HG03097 (cell line): ENCODE measurements around the gene SHC2.
"Not testable (repeated sequence)": the region's sequence is repeated elsewhere in the genome, so short reads cannot be mapped to it uniquely, and the experiment has no call there.

Experiments used
- ATAC-seq: cut with Tn5 transposase; IDR thresholded peaks from one replicate; pipeline ENCODE4 v1.9.1; 2021; ENCODE audit not compliant: unreplicated experiment, low FRiP score

The SHC2 gene

DNA sequence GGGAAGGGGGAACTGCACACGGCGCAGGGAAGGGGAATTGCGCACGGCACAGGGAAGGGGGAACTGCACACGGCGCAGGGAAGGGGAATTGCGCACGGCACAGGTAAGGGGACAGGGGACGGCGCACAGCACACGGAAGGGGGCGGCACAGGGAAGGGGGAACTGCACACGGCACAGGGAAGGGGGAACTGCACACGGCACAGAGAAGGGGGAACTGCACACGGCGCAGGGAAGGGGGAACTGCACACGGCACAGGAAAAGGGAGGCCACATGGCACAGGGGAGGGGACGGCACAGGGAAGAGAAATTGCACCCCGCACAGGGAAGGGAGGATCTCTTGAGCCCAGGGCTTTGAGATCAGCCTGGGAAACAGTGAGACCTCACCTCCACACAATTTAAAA lies 33.2 kb downstream of the SHC2 start:
- not testable (repeated sequence) for ATAC-seq

DNA sequence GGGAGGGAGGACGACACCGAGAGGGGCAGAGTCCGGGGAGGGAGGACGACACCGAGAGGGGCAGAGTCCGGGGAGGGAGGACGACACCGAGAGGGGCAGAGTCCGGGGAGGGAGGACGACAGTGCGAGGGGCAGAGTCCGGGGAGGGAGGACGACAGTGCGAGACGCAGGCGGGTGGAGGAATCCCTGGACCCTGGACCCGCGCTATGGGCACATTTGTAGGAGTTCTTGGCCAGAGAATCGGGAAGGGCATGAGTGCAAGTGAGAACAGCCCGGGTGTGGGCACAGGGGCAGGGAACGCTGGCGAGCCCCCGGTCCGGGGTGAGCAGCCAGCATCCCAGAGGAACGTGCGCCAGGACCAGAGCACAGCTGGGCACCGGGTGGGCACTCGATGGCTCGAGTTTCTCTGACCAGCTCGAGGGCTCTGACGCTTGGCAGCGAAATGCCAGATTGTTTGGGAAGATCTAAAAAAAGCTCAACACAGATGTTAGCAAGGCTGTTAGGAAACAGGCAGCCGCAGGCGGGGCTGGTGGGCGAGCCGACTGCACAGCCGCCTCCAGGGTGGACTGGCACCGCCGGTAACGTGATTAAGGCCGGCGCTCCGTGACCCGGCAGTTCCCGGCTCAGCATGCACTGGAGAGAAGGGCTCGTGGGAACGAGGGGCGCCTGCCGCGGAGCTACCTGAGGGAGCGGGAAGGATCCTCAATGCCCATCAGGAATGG lies 33.9 kb downstream of the SHC2 start:
- ATAC-seq = no peak

DNA sequence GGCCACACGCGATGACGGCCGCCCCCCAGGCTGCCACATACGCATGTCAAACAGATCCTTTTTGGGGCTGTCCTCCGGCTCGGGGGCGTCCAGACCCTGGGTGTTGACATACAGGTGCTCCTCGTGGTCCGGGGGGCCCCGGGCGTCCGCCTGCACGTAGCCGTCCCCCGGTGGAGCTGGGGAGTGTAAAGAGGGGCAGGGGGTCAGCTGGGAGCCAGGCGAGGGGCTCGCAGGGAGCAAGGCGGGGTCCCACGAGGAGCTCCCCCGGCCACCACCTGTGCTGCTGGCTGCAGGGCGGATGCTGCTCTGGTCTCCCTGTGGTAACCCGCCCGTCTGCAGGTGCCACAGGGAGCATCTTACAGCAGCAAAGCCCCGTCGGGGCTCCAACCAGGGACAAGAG lies 35.8 kb downstream of the SHC2 start:
- ATAC-seq = no peak

DNA sequence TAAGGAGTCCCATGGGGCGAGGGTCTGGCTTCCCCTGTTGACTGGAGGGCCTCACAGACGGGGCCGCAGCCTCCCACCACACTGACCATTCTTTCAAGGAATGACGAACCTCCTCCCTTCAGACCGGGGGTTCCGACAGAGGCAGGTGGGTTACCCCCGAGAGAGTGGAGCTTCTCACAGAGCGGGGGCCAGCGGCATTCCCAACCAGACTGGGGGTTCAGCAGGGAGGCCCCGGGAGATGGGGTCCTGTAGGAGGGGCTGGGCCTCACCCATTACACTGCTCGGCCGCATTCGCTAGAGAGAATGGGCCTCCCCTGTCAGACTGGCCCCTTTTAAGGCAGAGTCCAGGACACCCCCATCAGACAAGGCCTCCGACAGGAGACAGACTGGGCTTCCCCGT lies 36.3 kb downstream of the SHC2 start:
- ATAC-seq = no peak

DNA sequence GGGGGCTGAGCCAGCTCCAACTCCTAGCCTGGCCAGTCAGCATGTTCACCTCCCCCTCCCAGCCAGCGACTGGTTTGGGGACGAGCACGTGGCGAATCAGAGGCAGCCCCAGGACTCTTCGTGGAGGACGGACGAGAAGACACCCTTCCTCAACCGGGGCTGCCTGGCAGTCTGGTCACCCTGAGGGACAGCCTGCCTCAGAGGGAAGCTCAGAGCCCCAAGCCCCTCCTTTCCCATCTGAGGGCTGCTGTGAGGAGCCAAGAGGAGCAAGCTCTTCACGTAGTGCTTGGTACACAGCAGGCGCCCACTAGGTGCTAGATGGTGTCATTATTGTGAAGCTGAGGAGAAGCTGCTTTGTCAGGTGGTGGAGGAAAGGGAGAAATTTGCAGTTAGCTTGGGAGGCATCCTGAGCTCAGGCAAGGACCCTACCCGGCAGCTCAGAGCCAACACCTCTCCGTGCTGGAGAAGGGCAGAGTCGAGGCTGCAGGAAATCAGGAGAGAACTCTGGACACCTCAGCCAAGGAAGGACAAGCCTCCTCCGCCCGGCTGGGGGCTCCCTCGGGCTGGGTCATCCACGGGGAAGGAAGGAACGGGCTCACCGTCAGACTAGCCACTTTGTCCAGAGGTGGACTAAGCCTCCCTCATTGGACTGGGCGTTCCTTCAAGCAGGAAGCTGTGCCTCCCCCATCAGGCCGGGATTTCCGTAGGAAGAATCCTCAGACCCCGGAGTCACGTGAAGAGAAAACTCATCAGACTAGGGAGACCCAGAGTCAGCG lies 37.0 kb downstream of the SHC2 start:
- ATAC-seq = no peak

DNA sequence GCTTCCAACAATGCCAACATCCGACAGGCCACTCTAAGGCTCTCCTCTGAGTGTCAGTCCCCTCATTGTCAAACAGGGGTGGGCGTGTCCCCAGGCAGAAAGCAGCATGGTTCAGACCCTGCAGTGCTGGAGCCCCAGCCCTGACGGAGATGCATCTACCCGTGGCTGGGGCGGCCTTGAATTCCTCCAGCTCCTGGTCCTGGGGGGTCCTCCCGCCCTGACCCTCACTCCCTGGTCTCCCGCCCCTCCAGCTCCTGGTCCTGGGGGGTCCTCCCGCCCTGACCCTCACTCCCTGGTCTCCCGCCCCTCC lies 38.0 kb downstream of the SHC2 start:
- ATAC-seq = not testable (repeated sequence)

DNA sequence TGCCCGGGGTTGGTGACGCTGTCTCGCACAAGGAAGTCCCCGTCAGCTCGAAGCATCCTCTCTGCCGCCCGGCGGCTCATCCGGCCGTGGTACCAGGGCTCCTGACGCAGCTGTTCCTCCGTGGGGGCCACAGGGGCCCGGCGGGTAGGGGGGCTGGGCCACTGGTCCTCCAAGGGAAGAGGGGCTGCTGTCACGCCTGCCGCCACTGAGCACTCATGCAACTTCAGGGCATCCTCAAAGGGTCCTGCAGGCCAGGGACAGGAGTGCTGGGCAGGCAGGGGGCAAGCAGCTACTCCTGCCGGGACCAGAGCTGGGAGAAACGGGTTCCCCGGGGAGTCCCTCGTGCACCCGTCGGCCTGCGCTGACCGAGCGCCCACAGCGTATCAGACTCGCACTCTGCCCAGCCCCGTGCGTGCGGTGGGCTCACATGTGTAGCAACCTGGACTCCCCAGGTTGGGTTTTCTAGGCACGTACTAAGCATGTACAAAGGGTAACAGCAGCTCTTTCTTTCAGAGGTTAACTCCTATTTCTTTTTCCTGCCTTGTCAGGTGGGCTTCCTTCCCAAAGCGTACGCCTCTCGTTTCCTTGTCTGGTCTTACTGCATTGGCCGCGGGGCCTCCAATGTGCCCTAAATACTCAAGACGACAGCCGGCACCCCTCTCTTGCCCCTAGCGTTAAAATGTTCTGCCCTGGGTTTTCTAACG lies 38.5 kb downstream of the SHC2 start:
- ATAC-seq = no peak

DNA sequence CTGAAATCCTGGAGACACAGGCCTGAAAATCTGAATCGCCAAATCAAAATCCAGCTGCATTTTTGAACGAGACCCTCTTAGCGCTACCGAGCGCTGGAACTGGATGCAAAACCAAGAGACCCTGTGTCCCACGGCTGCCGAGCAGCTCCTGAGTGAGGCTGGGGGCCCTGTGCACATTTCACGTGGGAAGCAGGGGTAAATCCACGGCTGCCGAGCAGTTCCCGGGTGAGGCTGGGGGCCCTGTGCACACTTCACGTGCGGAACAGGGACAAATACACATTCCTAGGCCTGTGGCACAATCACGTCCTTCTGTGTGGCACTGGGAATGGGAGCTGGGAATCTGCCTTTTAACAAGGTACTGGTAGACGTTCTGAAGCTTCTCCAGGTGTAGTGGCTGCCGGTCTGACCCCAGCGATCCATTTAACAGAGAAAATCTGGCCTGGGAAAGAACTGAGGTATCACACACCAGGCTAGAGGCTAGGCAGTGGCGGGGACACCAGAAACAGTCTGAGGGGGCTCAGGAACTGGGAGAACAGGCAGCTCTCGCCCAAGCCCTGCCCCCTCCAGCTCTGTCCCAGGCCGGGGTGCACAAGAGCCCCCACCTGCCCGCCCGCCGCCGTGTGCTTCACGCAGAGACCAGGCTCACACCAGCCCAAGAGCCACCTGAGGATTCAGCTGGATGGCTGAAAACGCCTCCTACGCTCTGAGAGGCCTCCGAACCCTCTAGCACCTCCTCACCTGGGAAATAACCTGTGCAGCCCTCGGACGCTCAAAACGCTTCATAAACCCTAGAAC lies 40.9 kb downstream of the SHC2 start:
- no peak for ATAC-seq

DNA sequence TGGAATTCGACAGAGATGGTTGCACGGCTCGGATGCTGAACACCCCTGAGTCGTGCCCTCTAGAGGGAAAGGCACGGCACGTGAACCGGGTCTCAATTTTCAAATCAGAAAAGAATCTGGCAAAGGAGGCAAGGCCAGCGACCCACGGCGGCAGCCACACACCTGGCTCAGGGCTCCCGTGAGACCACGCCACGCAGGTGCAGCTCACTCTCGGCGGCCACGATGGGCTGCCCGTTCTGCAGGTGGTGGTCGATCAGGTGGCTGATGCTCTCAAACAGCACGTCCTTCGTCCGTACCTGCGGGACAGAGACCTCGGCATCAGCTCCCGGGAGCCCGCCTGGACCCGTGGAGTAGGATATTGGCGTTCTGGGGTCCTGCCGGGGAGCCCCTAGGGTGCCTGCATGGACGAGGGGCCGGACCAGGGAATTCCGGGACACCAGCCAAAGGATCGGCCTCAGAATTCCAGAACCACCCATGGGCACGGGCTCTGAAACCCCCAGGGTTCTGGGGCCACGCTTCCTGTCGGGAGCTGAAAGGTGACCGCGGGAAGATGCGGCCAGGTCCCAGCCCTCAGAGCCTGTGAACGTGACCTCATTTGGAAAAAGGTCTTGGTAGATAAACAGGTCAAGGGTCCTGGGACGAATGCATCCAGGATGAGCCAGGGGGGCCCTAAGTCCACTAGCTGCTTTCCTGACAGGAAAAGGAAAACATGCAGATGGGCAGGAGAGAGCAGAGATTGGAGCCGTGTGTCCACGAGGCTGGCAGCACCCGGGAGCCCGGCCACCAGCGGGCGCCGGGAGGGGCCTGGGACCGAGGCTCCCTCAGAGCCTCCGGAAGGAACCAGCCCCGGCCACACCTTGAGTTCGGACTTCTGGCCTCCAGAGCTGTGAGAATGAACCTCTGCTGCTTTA lies 41.8 kb downstream of the SHC2 start:
- no peak for ATAC-seq

DNA sequence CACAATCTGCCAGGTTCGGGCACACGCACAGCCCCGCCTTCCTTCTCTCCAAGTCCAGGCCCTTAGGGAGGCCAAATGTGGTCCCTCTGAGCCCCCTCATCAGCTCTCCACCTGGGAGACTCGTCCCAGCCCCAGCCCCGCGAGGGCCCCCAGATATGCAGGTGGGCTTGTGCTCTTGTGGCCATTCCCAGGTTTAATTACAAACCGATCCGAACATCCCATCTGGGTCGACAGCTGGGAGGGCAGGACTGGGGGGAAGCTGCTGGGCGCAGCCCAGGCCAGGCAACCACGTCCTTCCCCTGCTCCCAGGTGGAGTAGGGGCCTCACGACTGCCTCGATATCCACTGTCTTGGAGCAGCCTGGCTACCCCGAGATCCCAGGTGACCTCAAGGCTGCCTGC lies 44.4 kb downstream of the SHC2 start:
- ATAC-seq = no peak

DNA sequence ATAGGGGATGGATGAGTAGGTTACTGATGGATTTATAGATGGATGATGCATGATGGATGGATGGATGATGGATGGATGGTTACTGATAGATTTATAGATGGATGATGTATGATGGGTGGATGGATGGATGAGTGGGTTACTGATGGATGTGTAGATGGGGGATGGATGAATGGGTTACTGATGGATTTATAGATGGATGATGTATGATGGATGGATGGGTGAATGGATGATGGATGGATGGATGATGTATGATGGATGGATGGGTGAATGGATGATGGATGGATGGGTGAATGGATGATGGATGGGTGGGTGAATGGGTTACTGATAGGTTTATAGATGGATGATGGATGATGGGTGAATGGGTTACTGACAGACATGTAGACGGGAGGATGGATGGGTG lies 45.5 kb downstream of the SHC2 start:
- ATAC-seq = no peak

DNA sequence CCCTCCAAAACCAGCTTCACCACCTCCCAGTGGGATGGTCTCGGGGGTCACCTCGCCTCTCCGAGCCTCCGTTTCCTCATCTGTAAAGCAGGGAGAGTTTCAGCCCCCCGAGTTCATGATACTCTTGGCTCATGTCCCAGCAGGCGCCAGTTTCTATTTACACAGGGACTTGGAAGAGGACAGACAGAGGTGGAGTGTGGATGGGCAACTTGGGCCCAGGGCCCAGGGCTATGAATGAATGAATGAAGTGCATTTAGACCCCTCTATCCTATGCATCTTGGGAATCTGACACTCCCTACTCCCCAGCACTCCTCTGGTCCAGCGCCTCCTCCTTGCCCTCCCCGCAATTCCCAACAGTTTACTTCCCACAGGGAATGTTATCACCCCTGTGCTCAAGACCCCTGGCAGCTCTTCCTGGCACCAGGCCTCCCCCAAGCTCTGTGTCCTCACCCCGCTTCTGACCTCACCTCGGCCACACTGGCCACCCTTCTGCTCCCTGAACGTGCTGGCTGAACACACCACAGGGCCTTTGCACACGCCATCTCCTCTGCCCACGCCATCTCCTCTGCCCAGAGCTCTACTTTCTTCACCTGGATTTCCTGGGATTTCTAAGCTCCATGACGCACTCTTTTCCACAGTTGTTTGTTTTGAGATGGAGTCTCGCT lies 46.9 kb downstream of the SHC2 start:
- no peak for ATAC-seq

DNA sequence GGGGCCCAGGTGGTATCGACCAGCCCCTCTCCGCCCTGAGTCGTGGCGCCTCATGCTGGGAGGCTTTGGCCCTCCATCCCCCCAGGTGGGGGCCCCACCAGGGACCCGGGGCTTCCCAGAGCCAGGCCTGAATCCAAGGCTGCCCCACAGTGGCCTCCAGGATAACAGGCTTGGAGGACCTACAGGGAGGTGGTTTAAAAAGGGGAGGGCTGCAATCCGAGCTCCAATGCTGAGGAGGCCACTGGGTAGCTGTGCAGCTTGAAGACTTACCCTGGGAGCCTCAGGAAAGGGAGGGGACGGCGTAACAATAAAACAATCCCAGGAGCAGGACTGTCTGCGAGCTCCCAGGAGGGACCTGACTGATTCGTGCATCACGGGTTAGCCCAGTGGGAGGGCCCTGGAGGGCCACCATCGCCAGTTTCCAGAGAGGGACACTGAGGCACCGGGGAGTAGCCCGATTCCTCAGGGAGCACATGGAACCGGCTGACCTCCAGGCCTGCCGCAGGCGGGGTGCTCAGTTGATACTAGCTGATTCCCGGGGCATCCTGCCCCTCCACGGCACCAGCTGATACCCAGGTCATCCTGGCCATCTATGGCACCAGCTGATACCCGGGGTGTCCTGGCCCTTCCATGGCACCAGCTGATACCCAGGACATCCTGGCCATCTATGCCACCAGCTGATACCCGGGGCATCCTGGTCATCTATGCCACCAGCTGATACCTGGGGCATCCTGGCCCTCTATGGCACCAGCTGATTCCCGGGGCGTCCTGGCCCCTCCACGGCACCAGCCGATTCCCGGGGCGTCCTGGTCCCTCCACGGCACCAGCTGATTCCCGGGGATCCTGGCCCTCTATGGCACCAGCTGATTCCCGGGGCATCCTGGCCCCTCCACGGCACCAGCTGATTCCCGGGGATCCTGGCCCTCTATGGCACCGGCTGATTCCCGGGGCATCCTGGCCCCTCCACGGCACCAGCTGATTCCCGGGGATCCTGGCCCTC lies 48.2 kb downstream of the SHC2 start:
- ATAC-seq = no peak

DNA sequence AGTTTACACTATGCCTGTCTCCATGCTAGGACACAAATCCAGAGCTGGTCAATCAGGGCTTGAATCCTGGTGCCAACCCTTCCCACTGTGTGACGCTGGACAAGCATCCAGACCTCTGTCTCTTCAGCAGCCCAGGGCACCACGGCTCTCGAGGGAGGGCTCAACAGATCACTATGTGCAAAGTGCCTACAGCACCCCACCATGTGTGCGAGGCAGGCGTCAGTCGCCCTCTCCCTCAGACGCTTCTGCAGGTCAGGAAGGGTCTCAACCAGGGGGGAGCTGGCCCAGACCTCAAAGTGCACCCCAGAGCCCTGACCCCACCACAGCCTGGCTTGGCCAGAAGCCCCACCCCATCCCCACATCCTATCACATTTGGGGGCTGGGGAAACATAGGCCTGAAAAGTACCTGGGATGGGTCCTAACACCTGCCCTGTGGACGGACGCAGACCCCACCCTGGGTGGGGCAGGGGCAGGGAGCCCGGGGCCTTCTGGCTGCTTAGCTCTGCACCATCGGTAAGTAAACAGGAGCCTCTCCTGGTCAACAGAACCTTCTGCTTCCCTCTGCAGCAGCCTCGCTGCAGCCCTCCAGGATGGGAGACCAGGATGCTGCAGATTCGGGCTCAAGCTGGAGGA lies 49.0 kb downstream of the SHC2 start:
- no peak for ATAC-seq

DNA sequence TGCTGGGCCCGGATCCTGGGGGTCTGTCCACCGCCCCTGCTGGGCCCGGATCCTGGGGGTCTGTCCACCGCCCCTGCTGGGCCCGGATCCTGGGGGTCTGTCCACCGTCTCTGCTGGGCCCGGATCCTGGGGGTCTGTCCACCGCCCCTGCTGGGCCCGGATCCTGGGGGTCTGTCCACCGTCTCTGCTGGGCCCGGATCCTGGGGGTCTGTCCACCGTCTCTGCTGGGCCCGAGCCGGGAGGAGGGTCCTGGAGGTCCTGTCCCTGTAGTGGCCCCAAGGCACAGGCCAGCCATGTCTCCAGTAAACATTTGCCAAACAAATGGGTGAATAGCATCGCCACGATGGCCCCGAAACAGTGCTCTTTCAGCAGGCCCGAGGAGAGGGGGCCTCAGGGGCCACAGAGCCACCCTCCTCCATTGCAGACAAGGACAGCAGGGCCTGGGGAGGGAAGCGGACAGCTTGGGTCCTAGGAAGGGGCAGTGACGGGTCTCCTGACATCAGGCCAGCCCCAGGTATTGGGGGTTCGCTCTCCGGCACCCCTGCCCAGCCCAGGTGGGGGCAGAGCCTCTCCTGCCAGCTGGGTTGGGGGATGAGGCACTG lies 49.6 kb downstream of the SHC2 start:
- ATAC-seq = not testable (repeated sequence)

DNA sequence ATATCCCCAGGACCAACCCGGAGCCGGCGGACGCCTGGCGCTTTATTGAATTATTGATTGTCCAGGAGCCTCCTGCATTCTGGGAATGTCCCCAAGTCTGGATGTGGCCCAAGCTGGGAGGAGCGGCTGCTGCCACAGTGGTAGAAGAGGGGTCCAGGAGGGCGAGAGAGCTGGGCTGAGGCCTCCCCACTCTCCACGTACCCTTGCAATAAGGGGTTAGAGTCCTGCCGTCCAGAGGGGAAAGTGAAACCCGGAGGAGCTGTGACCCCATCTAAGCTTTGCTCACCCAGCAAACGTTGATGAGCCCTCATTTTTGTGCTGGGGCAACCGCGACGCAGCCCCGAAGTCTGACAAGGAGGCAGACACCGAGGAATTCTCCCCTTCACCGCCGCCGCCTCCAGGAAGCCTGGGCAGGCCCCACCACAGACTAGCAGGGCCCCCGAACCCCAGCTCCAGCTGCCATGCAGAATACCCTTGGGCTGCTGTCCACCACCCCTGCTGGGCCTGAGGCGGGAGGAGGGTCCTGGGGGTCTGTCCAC lies 50.5 kb downstream of the SHC2 start:
- no peak for ATAC-seq
